SH-SY5Y (cell line): ENCODE measurements around the gene ELK3.

Source experiments
- GATA2 ChIP-seq: IDR thresholded peaks from 2 replicates; pipeline ENCODE4 v1.6.1; 2011; ENCODE audit warnings: mild to moderate bottlenecking, low read depth, low read length
- GATA3 ChIP-seq: IDR thresholded peaks from 2 replicates; pipeline ENCODE4 v1.6.1; 2011; ENCODE audit warnings: low read depth, mild to moderate bottlenecking, low read length, moderate library complexity

Gene ELK3

DNA sequence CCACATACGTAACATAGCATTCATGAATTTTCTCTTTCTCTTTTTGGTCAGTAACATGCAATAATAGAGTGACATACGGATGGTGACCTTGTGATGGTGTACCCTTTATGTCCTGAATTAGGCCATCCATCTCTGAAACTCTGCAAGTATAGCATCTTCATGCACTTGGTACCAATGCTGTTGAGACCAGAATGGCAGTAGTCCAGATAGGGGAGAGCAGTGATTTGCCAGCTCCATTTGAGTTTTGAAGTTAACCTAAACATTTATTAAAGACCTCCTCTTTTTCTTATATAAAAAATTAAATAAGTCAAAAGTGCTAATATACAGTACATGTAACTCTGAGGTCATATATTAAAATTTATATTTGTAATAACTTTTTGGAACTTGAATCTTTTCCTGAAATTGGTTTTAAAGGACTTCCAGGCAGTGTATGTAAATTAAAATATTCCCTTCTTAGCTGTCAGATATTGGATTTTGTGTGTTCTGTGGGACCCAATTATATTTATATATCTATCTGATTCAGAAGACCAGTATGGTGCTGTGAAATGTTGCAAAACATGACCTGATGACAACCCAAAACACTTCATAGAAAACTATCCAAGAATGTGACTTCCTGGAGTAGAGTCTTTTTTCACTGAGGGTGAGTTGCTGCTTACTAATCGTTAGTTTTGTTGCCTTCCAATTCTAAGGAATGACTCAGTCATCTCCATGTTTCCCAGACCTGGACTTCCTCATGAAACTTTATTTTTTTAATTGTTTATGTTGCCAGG is 3.5 kb downstream of the ELK3 start:
- TF ChIP-seq GATA3 (no peak), GATA2 (no peak)

DNA sequence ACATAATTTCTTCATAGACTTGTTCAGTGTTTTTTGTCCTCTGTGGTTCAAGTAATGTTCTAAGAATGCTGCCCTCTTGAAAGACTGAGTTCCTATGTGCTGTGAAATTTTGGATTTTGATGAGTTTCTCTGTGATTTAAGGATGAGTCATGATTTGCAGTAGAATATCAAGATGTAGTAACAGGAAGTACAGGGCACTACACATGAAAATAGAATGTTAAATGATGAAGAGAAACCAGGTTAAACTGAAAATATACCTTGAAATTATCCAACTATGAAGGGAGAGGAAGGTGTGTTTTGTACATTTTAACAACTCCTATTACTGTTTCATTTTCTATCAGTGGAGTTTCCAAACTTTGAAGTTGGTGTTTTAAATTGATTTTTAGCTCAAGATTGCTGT is 4.8 kb downstream of the ELK3 start:
- TF ChIP-seq GATA2: no peak
- no peak for TF ChIP-seq GATA3

DNA sequence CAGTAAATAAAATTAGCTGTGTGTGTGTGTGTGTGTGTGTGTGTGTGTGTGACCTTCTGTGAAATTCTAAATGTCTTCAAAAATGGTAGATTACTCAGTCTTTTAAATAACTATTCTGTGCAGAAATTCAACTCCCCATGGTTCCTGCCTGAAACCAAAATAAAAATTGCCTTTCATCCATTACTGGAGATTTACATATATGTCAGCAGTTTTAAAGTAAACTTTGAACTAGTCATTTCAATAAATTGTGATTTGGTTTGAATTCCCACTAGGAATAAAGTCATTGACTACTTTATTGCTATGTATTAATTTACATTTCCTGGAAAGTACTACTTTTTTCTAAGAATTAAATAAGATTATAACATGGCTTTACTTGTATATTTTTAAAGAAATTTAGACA is 5.3 kb downstream of the ELK3 start:
- TF ChIP-seq GATA2 (no peak), GATA3 (no peak)

DNA sequence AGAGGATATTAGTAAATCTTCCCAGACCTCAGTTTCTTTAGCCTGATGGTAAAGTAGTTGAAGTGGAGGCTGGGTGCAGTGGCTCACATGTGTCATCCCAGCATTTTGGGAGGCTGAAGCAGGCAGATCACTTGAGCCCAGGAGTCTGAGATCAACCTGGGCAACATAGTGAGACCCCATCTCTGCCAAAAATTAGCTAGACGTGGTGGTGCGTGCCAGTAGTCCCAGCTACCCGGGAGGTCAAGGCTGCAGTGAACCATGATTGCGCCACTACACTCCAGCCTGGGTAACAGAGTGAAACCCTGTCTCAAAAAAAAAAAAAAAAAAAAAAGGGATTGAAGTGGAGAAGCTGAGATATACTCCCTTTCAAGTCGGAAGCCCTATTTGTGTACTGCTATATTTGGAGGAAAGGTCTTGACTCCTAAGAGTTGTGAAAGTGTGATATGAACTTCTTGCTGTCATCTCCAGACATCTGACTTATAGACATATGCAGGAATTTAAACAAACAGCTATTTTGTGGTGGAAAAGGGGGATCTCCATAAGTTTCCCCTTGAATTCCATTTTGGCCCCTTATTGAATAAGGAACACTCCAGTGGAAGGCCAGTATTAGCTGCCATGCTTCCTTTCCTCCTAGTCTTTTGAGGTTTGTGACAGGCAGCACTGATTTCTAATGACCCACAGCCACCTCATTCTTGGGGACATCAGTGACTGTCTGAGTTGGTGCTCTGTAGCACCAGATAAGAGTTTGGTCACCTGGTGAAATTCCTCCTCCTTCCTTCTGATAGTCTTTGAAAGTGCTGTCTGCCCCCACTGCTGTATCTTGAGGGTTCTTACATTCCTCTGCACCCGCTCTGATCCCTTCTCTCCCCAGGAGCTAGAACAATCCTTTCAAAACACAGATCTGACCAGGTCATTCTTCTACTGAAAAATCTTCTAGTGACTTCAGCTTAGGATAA is 7.4 kb downstream of the ELK3 start:
- TF ChIP-seq GATA3 (no peak), GATA2 (no peak)

DNA sequence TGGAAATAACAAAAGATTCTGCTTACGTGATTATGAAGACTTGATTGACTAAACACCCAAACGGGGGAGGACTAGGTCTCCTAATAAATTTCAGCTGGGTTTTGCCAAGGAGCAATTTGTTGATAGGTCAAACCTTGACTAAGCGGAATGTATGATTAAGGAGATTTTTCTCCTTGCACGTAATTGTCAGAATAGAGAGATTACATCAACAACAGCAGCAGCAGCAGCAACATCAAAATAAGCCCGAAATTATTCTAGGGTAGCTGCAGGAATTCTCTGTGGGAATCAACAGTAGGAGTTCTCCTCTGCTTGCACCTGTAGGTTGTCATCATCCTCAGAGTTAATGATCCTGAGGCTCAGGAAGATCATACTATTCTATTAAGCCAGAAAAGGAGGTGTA is 10.2 kb downstream of the ELK3 start:
- TF ChIP-seq GATA2 (no peak), GATA3 (no peak)

DNA sequence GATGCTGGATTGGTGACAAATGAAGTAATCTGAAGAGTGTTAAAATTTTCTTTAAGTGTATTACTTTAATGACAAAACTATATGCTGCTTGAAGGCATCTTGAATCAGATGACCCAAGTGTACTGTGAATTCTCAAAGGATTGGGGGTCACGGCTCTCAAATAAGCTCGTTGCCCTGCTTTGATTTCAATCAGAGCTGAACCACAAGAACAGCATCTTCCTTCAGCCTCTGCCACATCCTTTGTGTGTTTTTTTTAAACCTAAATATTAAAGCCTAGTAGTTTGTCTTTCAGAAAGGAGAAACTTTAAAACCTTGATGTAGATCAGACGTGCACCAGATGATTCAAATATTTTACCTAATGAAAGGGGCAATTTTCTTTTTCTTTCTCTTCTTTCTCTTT is 11.7 kb downstream of the ELK3 start:
- TF ChIP-seq GATA3 (no peak), GATA2 (no peak)

DNA sequence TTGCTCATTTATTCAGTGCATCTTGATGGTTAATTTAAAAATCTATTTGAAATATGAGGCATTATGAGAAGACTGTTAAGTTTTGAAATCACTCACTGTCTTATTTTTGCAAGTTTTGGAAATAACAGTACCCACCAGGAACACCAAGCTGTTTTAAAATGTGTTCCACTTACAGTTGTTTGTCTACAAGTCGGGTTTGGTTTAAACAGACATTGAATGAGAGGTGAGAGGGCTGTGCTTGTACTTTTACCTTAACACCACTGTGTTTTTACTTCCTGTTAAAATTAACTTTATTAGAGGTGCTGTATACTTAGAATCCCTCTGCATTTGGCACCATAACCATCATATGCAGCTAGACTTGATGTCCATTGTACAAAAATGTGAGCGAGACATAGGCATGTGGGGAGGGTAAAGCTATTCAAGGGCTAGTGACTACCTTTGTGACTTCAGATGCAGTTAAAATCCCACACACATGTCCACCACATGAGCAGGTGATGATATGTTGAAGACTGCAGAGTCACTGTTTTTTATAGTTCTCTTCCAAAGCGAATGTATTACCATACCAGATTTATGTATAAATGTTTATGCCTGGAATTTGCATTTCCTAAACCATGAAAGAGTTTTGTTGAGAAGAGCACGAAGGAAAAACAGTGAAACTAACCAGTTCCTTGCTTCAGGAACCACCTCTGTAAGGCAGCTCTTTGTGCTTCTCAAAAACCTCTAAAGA is 12.9 kb downstream of the ELK3 start:
- TF ChIP-seq GATA2 (no peak), GATA3 (no peak)

DNA sequence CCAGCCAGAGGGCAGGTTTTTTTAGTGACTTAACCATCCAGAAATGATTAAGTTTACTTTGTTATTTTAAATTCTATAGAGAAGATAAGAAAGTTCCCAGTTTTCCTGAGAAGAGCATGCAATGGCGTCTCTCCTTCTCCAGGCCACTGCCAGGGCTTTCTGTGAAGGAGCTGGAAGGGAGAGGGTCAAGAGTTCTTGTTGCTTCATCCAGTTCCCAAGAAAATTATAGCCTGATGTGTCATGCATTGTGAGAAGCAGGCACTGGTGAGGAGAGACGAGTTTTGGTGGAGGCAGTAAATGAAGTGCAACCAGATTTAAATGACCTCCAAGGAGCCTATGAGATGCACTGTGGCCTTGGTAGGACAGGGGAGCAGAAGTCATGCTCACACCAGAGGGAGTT is 14.2 kb downstream of the ELK3 start:
- TF ChIP-seq GATA3 (no peak), GATA2 (no peak)

DNA sequence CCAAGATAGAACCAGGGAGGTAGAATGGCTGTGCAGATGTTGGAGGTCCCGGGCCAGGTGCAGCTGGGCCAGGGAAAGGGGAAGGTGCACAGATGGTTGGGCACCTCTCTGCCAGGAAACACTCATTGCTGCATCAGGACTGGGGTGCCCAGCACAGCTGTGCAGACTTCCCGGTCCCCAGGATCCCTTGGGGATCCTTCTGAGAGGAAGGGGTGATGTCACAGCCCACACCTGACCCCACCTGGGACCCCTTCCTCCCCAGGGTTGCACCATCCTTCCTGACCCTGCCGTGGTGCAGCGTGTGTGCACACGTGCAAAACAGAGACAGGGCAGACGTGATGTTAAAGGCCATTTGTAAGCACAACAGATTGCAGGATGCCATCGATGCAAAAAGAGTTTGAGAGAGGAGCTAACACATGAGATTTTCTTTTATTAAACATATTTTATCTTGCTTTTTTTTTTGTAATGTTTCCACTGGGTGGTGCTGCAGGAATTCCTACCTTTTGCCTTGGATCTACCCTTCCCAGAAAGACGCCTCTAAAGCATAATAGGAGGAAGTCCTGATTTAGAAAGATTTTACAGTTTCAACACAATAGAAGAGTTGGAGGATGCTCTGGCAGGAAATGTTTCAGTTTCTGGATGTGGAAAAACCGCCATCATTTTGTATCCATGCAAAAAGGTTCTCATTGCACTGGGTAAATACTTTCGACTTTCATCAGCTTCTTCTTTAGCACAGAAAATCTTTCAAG is 14.8 kb downstream of the ELK3 start:
- TF ChIP-seq GATA2 (no peak), GATA3 (no peak)

DNA sequence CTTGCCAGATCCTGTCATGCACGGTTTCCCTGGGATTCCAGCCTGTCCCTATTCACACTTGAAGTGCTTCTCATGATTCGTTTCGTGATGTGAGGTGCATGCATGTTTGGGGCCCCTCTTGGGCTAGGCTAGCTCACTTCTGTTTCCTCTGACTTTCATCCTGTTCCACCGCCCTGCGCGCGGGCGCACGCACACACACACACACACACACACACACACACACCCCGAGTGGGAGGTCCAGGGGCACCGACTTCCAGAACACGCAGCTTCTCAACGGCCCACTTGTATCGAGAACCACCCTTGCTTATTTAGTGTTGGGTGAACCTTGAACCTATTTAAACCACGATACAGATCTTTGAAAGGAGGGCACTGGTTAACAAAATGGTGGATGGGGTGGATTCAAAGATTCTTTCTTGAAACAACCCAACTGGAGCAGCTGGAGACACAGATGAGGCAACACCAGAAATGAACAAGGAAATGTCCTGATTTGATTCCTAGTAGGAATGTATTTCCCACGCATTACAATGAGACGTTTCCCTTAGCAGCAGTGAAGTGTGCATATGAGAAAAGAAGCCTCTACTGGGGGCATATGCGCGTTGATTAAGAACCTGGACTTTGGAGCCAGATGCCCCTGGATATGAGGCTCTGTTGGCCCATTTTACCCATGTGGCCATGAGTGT is 16.3 kb downstream of the ELK3 start:
- TF ChIP-seq GATA3 (no peak), GATA2 (no peak)

DNA sequence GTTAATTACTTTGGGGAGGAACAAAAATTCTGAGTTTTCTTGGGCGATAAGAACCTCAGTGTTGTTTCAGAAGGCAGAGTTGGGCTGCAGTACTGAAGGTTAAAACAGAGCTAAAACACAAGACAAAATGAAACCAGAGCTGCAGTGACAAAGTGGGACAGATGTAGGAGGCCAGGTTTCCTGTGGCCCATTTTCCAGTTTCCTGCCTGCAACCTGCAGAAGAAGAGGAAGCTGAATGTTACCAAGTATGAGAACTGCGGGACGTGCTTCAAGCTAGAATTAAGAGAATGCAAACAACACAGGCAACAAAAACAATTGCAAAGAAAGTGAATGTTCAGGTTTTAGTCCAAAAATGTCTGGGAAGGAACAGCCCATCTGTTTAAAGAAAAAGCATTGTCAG is 17.8 kb downstream of the ELK3 start:
- TF ChIP-seq GATA3 (no peak), GATA2 (no peak)

DNA sequence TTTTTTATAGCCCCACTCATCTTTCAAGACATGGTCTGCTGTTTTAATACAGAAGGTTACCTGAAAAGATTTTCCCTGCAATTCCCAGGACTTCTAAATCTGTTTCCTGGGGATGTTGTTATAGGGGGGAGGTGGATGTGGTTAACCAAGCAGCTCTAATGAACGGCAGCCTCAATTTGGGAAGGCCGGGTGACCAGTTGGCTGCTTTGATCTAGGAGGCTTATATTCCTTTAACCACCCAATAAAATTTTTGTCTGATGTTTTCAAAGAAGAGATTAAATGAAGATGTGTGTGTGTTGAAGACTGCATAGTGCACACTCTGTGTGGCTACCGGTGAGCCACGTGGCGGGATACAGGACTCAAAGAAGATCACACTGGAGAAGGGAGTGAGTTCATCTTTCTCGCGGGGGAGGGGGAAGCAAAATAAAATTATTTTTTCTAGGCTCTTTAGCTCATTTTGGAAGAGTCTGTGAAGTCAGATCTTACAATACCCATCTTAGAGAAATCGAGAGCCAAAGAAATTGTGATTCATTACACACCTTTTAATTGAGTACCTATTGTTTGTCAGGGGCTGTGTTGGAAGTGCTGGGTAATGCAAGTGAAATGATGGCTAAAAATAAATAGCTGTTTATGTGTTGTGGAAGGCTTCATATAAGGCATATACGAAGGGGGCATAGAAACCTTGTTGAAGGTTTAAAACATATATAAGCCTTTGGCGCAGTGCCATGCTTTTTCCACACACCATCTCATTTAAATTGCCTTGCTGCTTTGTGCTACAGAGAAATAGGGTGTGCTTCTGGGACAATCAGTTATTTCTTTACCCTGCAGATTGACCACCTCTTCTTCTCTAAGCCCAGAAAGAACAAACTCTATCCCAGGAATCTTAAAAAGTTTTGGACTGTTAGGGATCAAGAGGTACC is 18.5 kb downstream of the ELK3 start:
- TF ChIP-seq GATA2 (no peak), GATA3 (no peak)

DNA sequence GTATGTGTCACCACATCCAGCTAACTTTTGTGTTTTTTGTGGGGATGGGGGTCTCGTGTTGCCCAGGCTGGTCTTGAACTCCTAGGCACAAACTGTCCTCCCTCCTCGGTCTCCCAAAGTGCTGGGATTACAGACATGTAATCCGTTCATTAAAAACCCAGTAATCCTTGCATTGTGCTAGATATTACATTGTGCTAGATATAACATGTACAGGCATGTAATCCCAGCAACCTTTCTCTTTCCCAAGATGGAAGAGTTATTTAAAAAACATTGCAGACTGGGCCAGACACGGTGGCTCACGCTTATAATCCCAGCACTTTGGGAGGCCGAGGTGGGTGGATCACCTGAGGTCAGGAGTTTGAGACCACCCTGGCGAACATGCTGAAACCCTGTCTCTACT is 19.7 kb downstream of the ELK3 start:
- TF ChIP-seq GATA3 (no peak), GATA2 (no peak)
